HG03095 (cell line): ENCODE data around the gene GAS2L1.

Experiments used
- ATAC-seq: cut with Tn5 transposase; IDR thresholded peaks from one replicate; pipeline ENCODE4 v1.9.1; 2021; ENCODE audit warnings: moderate library complexity; ENCODE audit not compliant: unreplicated experiment

The GAS2L1 gene

GRCh38 chr22:29275167-29275566 is 31.3 kb upstream of the GAS2L1 start:
- no peak for ATAC-seq

GRCh38 chr22:29275819-29276565 is 30.5 kb upstream of the GAS2L1 start:
- ATAC-seq = no peak

GRCh38 chr22:29277927-29278326 is 28.5 kb upstream of the GAS2L1 start:
- ATAC-seq = no peak

- no peak for ATAC-seq
Measured at GRCh38 chr22:29284196-29284595, 22.3 kb upstream of the GAS2L1 start.

- ATAC-seq = no peak
Measured at GRCh38 chr22:29288837-29289236, 17.6 kb upstream of the GAS2L1 start.

GRCh38 chr22:29290061-29290460 is 16.4 kb upstream of the GAS2L1 start:
- no peak for ATAC-seq

GRCh38 chr22:29291215-29291614 is 15.2 kb upstream of the GAS2L1 start:
- ATAC-seq = no peak

GRCh38 chr22:29292379-29292778 is 14.1 kb upstream of the GAS2L1 start:
- ATAC-seq = no peak

GRCh38 chr22:29298641-29299040 is 7.8 kb upstream of the GAS2L1 start:
- no peak for ATAC-seq

- no peak for ATAC-seq
Measured at GRCh38 chr22:29299136-29299900, 7.1 kb upstream of the GAS2L1 start.

- no peak for ATAC-seq
Measured at GRCh38 chr22:29300467-29300806, 6.0 kb upstream of the GAS2L1 start.

- no peak for ATAC-seq
Measured at GRCh38 chr22:29300807-29301601, 5.4 kb upstream of the GAS2L1 start.

GRCh38 chr22:29301716-29302401 is 4.6 kb upstream of the GAS2L1 start:
- ATAC-seq = no peak

GRCh38 chr22:29302402-29302680 is 4.1 kb upstream of the GAS2L1 start:
- no peak for ATAC-seq

GRCh38 chr22:29302681-29303465 is 3.6 kb upstream of the GAS2L1 start:
- no peak for ATAC-seq

GRCh38 chr22:29305836-29306174 is 645 bp upstream of the GAS2L1 start:
- ATAC-seq = no peak

- no peak for ATAC-seq
Measured at GRCh38 chr22:29306835-29307595, 565 bp downstream of the GAS2L1 start.

GRCh38 chr22:29307596-29308147 is 1.2 kb downstream of the GAS2L1 start:
- no peak for ATAC-seq

GRCh38 chr22:29308148-29308790 is 1.8 kb downstream of the GAS2L1 start:
- ATAC-seq = no peak
